Inflammatory macrophage treated with lipopolysaccharide for 1 hour (primary cell): ENCODE measurements around the gene CMTM5.

Experiments
- DNase-seq, 2 donors: peaks; one replicate each; pipeline ENCODE4 v3.0.0-alpha.2; 2020 to 2022

Gene CMTM5

GRCh38 chr14:23358553-23359166 lies 18.2 kb upstream of the CMTM5 start:
- DNase-seq: no peak

- DNase-seq: no peak
These were observed 17.6 kb upstream of the CMTM5 start for GRCh38 chr14:23359167-23359626.

- no peak for DNase-seq
These were observed 17.0 kb upstream of the CMTM5 start for GRCh38 chr14:23359722-23360447.

GRCh38 chr14:23360496-23360895 lies 16.4 kb upstream of the CMTM5 start:
- no peak for DNase-seq

GRCh38 chr14:23361320-23361719 lies 15.5 kb upstream of the CMTM5 start:
- no peak for DNase-seq

GRCh38 chr14:23361763-23362162 lies 15.1 kb upstream of the CMTM5 start:
- no peak for DNase-seq

- DNase-seq: no peak
These were observed 14.6 kb upstream of the CMTM5 start for GRCh38 chr14:23362200-23362599.

- DNase-seq: no peak
These were observed 12.4 kb upstream of the CMTM5 start for GRCh38 chr14:23364164-23365035.

GRCh38 chr14:23365036-23365731 lies 11.7 kb upstream of the CMTM5 start, which contains the start of gene EFS:
Gene EFS (minus strand): TSS chr14:23365172. CDS start chr14:23365025, 147 bp downstream.
- DNase-seq: no peak

GRCh38 chr14:23365732-23366425 lies 11.0 kb upstream of the CMTM5 start:
- DNase-seq: no peak

GRCh38 chr14:23366426-23366921 lies 10.4 kb upstream of the CMTM5 start:
- no peak for DNase-seq

- DNase-seq: no peak
These were observed 6.6 kb upstream of the CMTM5 start for GRCh38 chr14:23370221-23370620.

GRCh38 chr14:23371865-23372264 lies 5.0 kb upstream of the CMTM5 start:
- no peak for DNase-seq

- no peak for DNase-seq
These were observed 4.3 kb upstream of the CMTM5 start, which contains the start of gene IL25 for GRCh38 chr14:23372509-23372908. Gene IL25 (plus strand): TSS chr14:23372809.

- DNase-seq: no peak
These were observed 3.8 kb upstream of the CMTM5 start for GRCh38 chr14:23373041-23373440.

GRCh38 chr14:23375527-23376251 lies 1.2 kb upstream of the CMTM5 start:
- DNase-seq: no peak

GRCh38 chr14:23377198-23377550 lies 328 bp downstream of the CMTM5 start:
- no peak for DNase-seq

- no peak for DNase-seq
These were observed 1.0 kb downstream of the CMTM5 start for GRCh38 chr14:23377573-23378563.

GRCh38 chr14:23378612-23379220 lies 1.9 kb downstream of the CMTM5 start:
- DNase-seq: no peak
